ENCODE measurements around the gene CFAP92.

CFAP92 gene

GRCh38 chr3:128970740-128971047, 23.2 kb downstream of the CFAP92 start:
- TF ChIP-seq POLR2AphosphoS5 (IDR thresholded peaks at IDR 0.05; ENCODE audit: low read depth, low read length) (no peak), SIN3A (IDR thresholded peaks at IDR 0.05; ENCODE audit: borderline replicate concordance, insufficient read depth, low read length) (no peak), REST (IDR thresholded peaks at IDR 0.05; ENCODE audit: insufficient read depth in 1 of 2, low read depth in 2 of 2, low read length in 2 of 2) (no peak), TAF1 (IDR thresholded peaks at IDR 0.05; ENCODE audit: borderline replicate concordance, insufficient read depth, low read length) (no peak), FOXP2 (optimal IDR thresholded peaks at IDR 0.05; ENCODE audit: borderline replicate concordance, extremely low read depth, extremely low read length, insufficient read depth) (no peak)

GRCh38 chr3:128969993-128970739, 23.7 kb downstream of the CFAP92 start:
- no peak for TF ChIP-seq REST (IDR thresholded peaks at IDR 0.05; ENCODE audit: insufficient read depth in 1 of 2, low read depth in 2 of 2, low read length in 2 of 2)
- no peak for TF ChIP-seq FOXP2 (optimal IDR thresholded peaks at IDR 0.05; ENCODE audit: borderline replicate concordance, extremely low read depth, extremely low read length, insufficient read depth)
- TF ChIP-seq POLR2AphosphoS5 (IDR thresholded peaks at IDR 0.05; ENCODE audit: low read depth, low read length): no peak
- TF ChIP-seq SIN3A (IDR thresholded peaks at IDR 0.05; ENCODE audit: borderline replicate concordance, insufficient read depth, low read length): no peak
- no peak for TF ChIP-seq TAF1 (IDR thresholded peaks at IDR 0.05; ENCODE audit: borderline replicate concordance, insufficient read depth, low read length)

GRCh38 chr3:128967748-128968355, 26.0 kb downstream of the CFAP92 start:
- TF ChIP-seq TAF1 (IDR thresholded peaks at IDR 0.05; ENCODE audit: borderline replicate concordance, insufficient read depth, low read length) (no peak), SIN3A (IDR thresholded peaks at IDR 0.05; ENCODE audit: borderline replicate concordance, insufficient read depth, low read length) (no peak), FOXP2 (optimal IDR thresholded peaks at IDR 0.05; ENCODE audit: borderline replicate concordance, extremely low read depth, extremely low read length, insufficient read depth) (no peak), POLR2AphosphoS5 (IDR thresholded peaks at IDR 0.05; ENCODE audit: low read depth, low read length) (no peak), REST (IDR thresholded peaks at IDR 0.05; ENCODE audit: insufficient read depth in 1 of 2, low read depth in 2 of 2, low read length in 2 of 2) (no peak)

- TF ChIP-seq POLR2AphosphoS5 (IDR thresholded peaks at IDR 0.05; ENCODE audit: low read depth, low read length) (no peak), SIN3A (IDR thresholded peaks at IDR 0.05; ENCODE audit: borderline replicate concordance, insufficient read depth, low read length) (no peak), FOXP2 (optimal IDR thresholded peaks at IDR 0.05; ENCODE audit: borderline replicate concordance, extremely low read depth, extremely low read length, insufficient read depth) (no peak), TAF1 (IDR thresholded peaks at IDR 0.05; ENCODE audit: borderline replicate concordance, insufficient read depth, low read length) (no peak), REST (IDR thresholded peaks at IDR 0.05; ENCODE audit: insufficient read depth in 1 of 2, low read depth in 2 of 2, low read length in 2 of 2) (no peak)
These were observed 28.1 kb downstream of the CFAP92 start for GRCh38 chr3:128965818-128966217.

Measured in PFSK-1 (cell line).